HG03025 (cell line): ENCODE results near the gene NPTXR.

ENCODE experiments used
- ATAC-seq: cut with Tn5 transposase; IDR thresholded peaks from one replicate; pipeline ENCODE4 v1.9.1; 2021; ENCODE audit warnings: mild to moderate bottlenecking, moderate library complexity; ENCODE audit not compliant: unreplicated experiment, low FRiP score

Gene NPTXR

GRCh38 chr22:38799265-38800002, 44.4 kb downstream of the NPTXR start:
- no peak for ATAC-seq

GRCh38 chr22:38798496-38798895, 45.3 kb downstream of the NPTXR start:
- no peak for ATAC-seq

- ATAC-seq: no peak
These were observed 47.4 kb downstream of the NPTXR start for GRCh38 chr22:38796262-38796957.

- ATAC-seq: no peak
These were observed 48.3 kb downstream of the NPTXR start for GRCh38 chr22:38795569-38795968.

- ATAC-seq: peak; percentile 92
These were observed 49.9 kb downstream of the NPTXR start, which contains the start of gene DNAL4 for GRCh38 chr22:38793721-38794466. DNAL4 (minus strand) TSS chr22:38794143; CDS start chr22:38782731, 11,412 bp downstream.

GRCh38 chr22:38793317-38793716, 50.5 kb downstream of the NPTXR start:
- ATAC-seq: no peak

- no peak for ATAC-seq
These were observed 51.0 kb downstream of the NPTXR start for GRCh38 chr22:38792833-38793232.

- ATAC-seq: no peak
These were observed 54.2 kb downstream of the NPTXR start for GRCh38 chr22:38789606-38790005.

GRCh38 chr22:38788846-38789245, 55.0 kb downstream of the NPTXR start:
- no peak for ATAC-seq

GRCh38 chr22:38788021-38788816, 55.6 kb downstream of the NPTXR start:
- ATAC-seq: no peak

GRCh38 chr22:38786631-38787030, 57.2 kb downstream of the NPTXR start:
- ATAC-seq: no peak

- no peak for ATAC-seq
These were observed 59.0 kb downstream of the NPTXR start for GRCh38 chr22:38784856-38785255.

GRCh38 chr22:38784035-38784434, 59.8 kb downstream of the NPTXR start:
- ATAC-seq: no peak

- ATAC-seq: no peak
These were observed 60.7 kb downstream of the NPTXR start for GRCh38 chr22:38783095-38783615.

GRCh38 chr22:38782402-38783094, 61.3 kb downstream of the NPTXR start:
- no peak for ATAC-seq

GRCh38 chr22:38781033-38781432, 62.8 kb downstream of the NPTXR start:
- ATAC-seq: no peak

- no peak for ATAC-seq
These were observed 66.6 kb downstream of the NPTXR start for GRCh38 chr22:38777087-38777671.

- no peak for ATAC-seq
These were observed 67.7 kb downstream of the NPTXR start for GRCh38 chr22:38776086-38776485.

GRCh38 chr22:38775656-38776055, 68.2 kb downstream of the NPTXR start:
- ATAC-seq: no peak
